GM12801 (cell line): ENCODE results near the gene KSR1.

Experiments used
- CTCF ChIP-seq: IDR thresholded peaks from one replicate; pipeline ENCODE4 v1.5.1; 2011; ENCODE audit warnings: control low read depth; ENCODE audit not compliant: insufficient read length; ENCODE audit errors: extremely low read depth

KSR1 gene

GRCh38 chr17:27423651-27424050 is 32.6 kb upstream of the KSR1 start:
- TF ChIP-seq CTCF = no peak

- TF ChIP-seq CTCF = no peak
Measured at GRCh38 chr17:27424516-27424915, 31.7 kb upstream of the KSR1 start.

GRCh38 chr17:27424941-27425340 is 31.3 kb upstream of the KSR1 start:
- TF ChIP-seq CTCF = no peak

- TF ChIP-seq CTCF = no peak
Measured at GRCh38 chr17:27425991-27426390, 30.3 kb upstream of the KSR1 start.

GRCh38 chr17:27428781-27429505 is 27.3 kb upstream of the KSR1 start:
- no peak for TF ChIP-seq CTCF

GRCh38 chr17:27429666-27430382 is 26.4 kb upstream of the KSR1 start:
- no peak for TF ChIP-seq CTCF

- TF ChIP-seq CTCF = no peak
Measured at GRCh38 chr17:27430383-27430840, 25.8 kb upstream of the KSR1 start.
